ENCODE results near the gene ZNF726.

- TF ChIP-seq CTCF (IDR thresholded peaks at IDR 0.05), result no peak
- no peak for TF ChIP-seq EP300 (IDR thresholded peaks at IDR 0.05)
These were observed 7.9 kb upstream of the ZNF726 start for GRCh38 chr19:23906835-23907234.

Data from ovary (tissue), 3 donors.